Stimulated activated CD4-positive, alpha-beta T cell treated with anti-CD3 and anti-CD28 coated beads, Interleukin-1b, Interleukin-23, amount 100 ng/mL, for 1 hour (primary cell): ENCODE results near the gene PSME2.

Experiments used
- DNase-seq, 2 donors: peaks; one replicate each; pipeline ENCODE4 v3.0.0-alpha.2; 2020; ENCODE audit warnings: low read depth in 2 of 2

The PSME2 gene

GRCh38 chr14:24146453-24146977, at the start of gene PSME2:
TSS of gene PSME2 (minus strand) at chr14:24146610. CDS start at chr14:24146581, 29 bp downstream.
- peak; percentile 45 to 58 for DNase-seq

GRCh38 chr14:24195186-24196070, 49.0 kb upstream of the PSME2 start, which contains the start of gene TM9SF1:
TSS of gene TM9SF1 (minus strand) at chr14:24195441. CDS start at chr14:24195019, 422 bp downstream.
- DNase-seq, result peak; percentile 68

GRCh38 chr14:24194873-24195185, 48.4 kb upstream of the PSME2 start:
- no peak for DNase-seq

- DNase-seq, result no peak
Measured at GRCh38 chr14:24194186-24194872, 47.9 kb upstream of the PSME2 start.

- no peak for DNase-seq
Measured at GRCh38 chr14:24192933-24193332, 46.5 kb upstream of the PSME2 start.

GRCh38 chr14:24190416-24190815, 44.0 kb upstream of the PSME2 start:
- DNase-seq, result no peak

- DNase-seq, result no peak
Measured at GRCh38 chr14:24189460-24189859, 43.0 kb upstream of the PSME2 start.

- no peak for DNase-seq
Measured at GRCh38 chr14:24189059-24189375, 42.6 kb upstream of the PSME2 start.

GRCh38 chr14:24188251-24189058, 42.0 kb upstream of the PSME2 start, which contains the start of gene IPO4:
TSS of gene IPO4 (minus strand) at chr14:24188816. CDS start at chr14:24188787, 29 bp downstream.
- peak; percentile 82 to 87 for DNase-seq

- DNase-seq, result no peak
Measured at GRCh38 chr14:24187539-24187915, 41.1 kb upstream of the PSME2 start.

- DNase-seq, result no peak
Measured at GRCh38 chr14:24186831-24187538, 40.6 kb upstream of the PSME2 start.

GRCh38 chr14:24185741-24186140, 39.3 kb upstream of the PSME2 start:
- DNase-seq, result no peak

- no peak for DNase-seq
Measured at GRCh38 chr14:24185026-24185425, 38.6 kb upstream of the PSME2 start.

GRCh38 chr14:24184104-24184970, 37.9 kb upstream of the PSME2 start:
- DNase-seq, result no peak

- DNase-seq, result no peak
Measured at GRCh38 chr14:24183014-24183481, 36.6 kb upstream of the PSME2 start.

- no peak for DNase-seq
Measured at GRCh38 chr14:24182110-24182882, 35.9 kb upstream of the PSME2 start.

- DNase-seq, result no peak
Measured at GRCh38 chr14:24181371-24182077, 35.1 kb upstream of the PSME2 start.

- no peak for DNase-seq
Measured at GRCh38 chr14:24179961-24180796, 33.8 kb upstream of the PSME2 start.
